WI38 (cell line): ENCODE results near the gene RNF220.

Experiments used
- H3K4me3 ChIP-seq: 2 replicates; pipeline ENCODE4 v1.5.1; 2011; ENCODE audit warnings: low read depth, mild to moderate bottlenecking, control low read depth, low read length
- CTCF ChIP-seq: IDR thresholded peaks from 2 replicates; pipeline ENCODE4 v1.5.1; 2012; ENCODE audit warnings: low read depth, mild to moderate bottlenecking, control low read depth, low read length

RNF220 gene

GRCh38 chr1:44481701-44482100, 76.6 kb downstream of the RNF220 start:
- no peak overlapping the region for H3K4me3 ChIP-seq
- TF ChIP-seq CTCF = no peak

GRCh38 chr1:44483089-44483874, 78.2 kb downstream of the RNF220 start:
- no peak for TF ChIP-seq CTCF
- H3K4me3 ChIP-seq = no peak overlapping the region

- no peak overlapping the region for H3K4me3 ChIP-seq
- no peak for TF ChIP-seq CTCF
These were observed 79.2 kb downstream of the RNF220 start for GRCh38 chr1:44484155-44484688.

GRCh38 chr1:44485229-44485933, 80.3 kb downstream of the RNF220 start:
- no peak overlapping the region for H3K4me3 ChIP-seq
- TF ChIP-seq CTCF = no peak

- H3K4me3 ChIP-seq = no peak overlapping the region
- no peak for TF ChIP-seq CTCF
These were observed 80.9 kb downstream of the RNF220 start for GRCh38 chr1:44485934-44486460.

GRCh38 chr1:44489481-44489880, 84.4 kb downstream of the RNF220 start:
- TF ChIP-seq CTCF = no peak
- no peak overlapping the region for H3K4me3 ChIP-seq
